Measurements from ENCODE around the gene TSC22D2.

DNA sequence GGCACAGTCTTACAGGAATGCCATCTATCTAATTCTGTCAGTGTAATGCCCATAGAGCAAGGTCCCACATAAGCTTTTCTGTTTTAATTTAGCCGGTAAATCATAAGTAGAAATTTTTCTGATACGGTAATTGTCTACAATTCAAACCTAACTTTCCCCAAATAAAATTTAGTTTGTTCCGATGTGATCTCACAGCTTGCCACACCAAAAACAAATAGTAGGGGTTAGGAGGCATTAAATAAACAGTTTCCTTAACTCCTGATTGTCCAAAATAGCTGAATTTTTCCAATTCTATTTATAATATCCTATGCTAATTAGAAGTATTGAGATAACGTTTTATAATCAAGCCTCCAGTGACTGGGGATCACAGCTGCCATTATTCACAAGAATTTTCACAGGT, 53.3 kb downstream of the TSC22D2 start:
- TF ChIP-seq RAD21 (conservative IDR thresholded peaks at IDR 0.05): no peak
- TF ChIP-seq EZH2 (IDR thresholded peaks at IDR 0.05; ENCODE audit: borderline replicate concordance, insufficient read depth, low read length, poor library complexity, severe bottlenecking): no peak
- TF ChIP-seq TAF1 (IDR thresholded peaks at IDR 0.05; ENCODE audit: low read depth): no peak
- TF ChIP-seq, protein P1, sequence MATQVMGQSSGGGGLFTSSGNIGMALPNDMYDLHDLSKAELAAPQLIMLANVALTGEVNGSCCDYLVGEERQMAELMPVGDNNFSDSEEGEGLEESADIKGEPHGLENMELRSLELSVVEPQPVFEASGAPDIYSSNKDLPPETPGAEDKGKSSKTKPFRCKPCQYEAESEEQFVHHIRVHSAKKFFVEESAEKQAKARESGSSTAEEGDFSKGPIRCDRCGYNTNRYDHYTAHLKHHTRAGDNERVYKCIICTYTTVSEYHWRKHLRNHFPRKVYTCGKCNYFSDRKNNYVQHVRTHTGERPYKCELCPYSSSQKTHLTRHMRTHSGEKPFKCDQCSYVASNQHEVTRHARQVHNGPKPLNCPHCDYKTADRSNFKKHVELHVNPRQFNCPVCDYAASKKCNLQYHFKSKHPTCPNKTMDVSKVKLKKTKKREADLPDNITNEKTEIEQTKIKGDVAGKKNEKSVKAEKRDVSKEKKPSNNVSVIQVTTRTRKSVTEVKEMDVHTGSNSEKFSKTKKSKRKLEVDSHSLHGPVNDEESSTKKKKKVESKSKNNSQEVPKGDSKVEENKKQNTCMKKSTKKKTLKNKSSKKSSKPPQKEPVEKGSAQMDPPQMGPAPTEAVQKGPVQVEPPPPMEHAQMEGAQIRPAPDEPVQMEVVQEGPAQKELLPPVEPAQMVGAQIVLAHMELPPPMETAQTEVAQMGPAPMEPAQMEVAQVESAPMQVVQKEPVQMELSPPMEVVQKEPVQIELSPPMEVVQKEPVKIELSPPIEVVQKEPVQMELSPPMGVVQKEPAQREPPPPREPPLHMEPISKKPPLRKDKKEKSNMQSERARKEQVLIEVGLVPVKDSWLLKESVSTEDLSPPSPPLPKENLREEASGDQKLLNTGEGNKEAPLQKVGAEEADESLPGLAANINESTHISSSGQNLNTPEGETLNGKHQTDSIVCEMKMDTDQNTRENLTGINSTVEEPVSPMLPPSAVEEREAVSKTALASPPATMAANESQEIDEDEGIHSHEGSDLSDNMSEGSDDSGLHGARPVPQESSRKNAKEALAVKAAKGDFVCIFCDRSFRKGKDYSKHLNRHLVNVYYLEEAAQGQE (IDR thresholded peaks at IDR 0.05; ENCODE audit: borderline replicate concordance): no peak
- no peak for TF ChIP-seq CTCF (IDR thresholded peaks at IDR 0.05; ENCODE audit: poor library complexity, severe bottlenecking)
- no peak for TF ChIP-seq EP300 (conservative IDR thresholded peaks at IDR 0.05; ENCODE audit: poor library complexity, severe bottlenecking)
- TF ChIP-seq SMC3 (conservative IDR thresholded peaks at IDR 0.05; ENCODE audit: poor library complexity): no peak
